Measurements from ENCODE around the gene YWHAH.

The YWHAH gene

DNA sequence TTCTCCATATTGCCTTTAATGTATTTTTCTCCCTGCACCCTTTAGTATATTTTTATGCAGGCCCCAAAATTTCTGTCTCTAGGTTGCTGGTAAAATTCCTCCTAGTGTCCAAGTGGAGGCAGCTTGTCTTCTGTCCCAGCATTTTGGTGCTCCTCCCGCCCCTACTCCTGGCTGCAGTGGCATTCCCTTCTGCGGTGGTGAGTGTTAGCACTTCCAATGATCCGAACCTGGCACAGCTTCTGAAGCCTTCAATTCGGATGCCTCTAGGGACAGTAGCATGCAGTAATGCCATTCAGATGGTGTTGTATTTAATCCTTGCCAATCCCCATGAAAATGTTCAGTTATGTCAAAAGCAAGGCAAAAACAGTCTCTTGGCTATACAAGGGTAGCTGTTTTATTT, 5.9 kb downstream of the YWHAH start:
- H3K36me3 Mint-ChIP-seq, result peaks cover 56% of the 10 kb centered on the region
- H3K4me1 Mint-ChIP-seq, result peaks cover 68% of the 10 kb centered on the region

DNA sequence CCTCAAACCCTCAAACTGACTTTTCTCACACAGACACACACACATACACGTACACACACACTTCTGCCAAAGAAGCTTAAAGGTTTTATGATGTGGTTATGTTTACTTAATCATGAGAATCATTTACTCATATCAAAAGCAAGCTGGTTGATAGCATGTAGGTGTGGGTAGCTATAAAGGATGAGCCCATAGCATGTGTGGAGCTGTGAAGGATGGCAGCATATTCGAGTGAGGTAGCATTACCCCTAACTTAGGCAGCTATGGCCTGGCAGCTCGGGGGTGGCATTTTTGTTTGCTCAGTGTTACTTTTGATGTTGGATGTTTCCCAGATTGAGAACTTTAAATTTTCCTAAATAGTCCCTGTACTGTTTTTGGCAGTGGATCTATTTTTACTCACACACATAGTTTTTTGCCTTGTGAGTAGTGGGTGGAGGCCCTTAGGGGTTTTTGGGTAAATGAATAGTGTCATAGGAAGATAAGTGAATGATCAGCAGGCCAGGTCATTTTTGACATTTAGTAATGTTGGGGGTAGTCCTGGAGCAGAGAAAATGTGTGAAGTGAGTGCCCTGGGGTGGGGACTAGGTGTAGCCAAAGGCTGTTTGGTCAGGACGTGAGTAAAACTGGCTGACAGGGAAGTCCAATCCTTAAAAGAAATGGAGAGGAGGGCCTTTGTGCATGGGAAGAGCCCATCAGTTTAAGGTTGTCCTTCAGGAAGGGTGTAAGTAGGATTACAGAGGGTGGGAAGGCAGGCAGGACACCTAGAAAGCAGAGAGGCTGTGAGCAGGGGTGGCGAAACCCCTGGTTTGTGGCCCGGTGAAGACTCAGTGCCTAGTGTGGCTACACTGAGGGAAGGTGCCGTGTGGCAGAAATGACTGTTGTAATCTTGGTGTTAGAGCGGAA, 7.1 kb downstream of the YWHAH start:
- peak overlapping the region; percentile 25 for H3K27ac Mint-ChIP-seq
- CTCF ChIA-PET, result interaction anchor here (1.0 to 6.7 kb wide), 3 partner anchors 105 to 522 kb away, joined by 3 to 37 read pairs (median 3); no protein-coding TSS in a partner anchor
- peaks cover 66% of the 10 kb centered on the region for H3K36me3 Mint-ChIP-seq
- H3K4me3 Mint-ChIP-seq, result no peak overlapping the region
- no peaks in the 10 kb centered on the region for H3K27me3 Mint-ChIP-seq
- no peaks in the 10 kb centered on the region for H3K9me3 Mint-ChIP-seq
- peaks cover 78% of the 10 kb centered on the region for H3K4me1 Mint-ChIP-seq
- no peak for DNase-seq

More for the DNA sequence above, 5.9 kb downstream of the YWHAH start:
- no peak for DNase-seq
- CTCF ChIA-PET, result interaction anchor here (0.8 to 6.7 kb wide), 6 partner anchors 11 to 524 kb away, joined by 3 to 37 read pairs (median 4); no protein-coding TSS in a partner anchor
- H3K9me3 Mint-ChIP-seq, result no peaks in the 10 kb centered on the region
- no peaks in the 10 kb centered on the region for H3K27me3 Mint-ChIP-seq
- no peak overlapping the region for H3K27ac Mint-ChIP-seq
- H3K4me3 Mint-ChIP-seq, result no peak overlapping the region

DNA sequence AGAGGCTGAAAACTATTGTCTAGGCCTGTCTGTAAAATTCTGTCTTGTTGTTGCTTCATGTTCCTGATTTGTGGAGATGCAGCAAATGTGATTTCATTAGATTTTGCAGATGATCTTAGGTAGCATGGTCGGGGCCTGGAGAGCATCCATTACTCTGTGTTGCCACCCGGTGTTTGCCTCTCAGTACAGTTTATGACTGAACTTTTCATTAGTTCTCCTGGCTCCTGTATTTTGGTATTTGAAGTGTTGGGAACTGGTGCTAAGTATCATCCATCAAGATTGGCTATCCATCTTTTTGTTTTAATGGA, 7.7 kb downstream of the YWHAH start:
- Mint-ChIP-seq H3K9me3 (no peaks in the 10 kb centered on the region), H3K36me3 (peaks cover 71% of the 10 kb centered on the region), H3K27me3 (no peaks in the 10 kb centered on the region), H3K4me3 (no peak overlapping the region), H3K27ac (no peak overlapping the region), H3K4me1 (peaks cover 81% of the 10 kb centered on the region)
- no peak for DNase-seq
- CTCF ChIA-PET, result interaction anchor here (6.6 kb wide), 1 partner anchor 17 kb away, joined by 38 read pairs; no protein-coding TSS in a partner anchor

DNA sequence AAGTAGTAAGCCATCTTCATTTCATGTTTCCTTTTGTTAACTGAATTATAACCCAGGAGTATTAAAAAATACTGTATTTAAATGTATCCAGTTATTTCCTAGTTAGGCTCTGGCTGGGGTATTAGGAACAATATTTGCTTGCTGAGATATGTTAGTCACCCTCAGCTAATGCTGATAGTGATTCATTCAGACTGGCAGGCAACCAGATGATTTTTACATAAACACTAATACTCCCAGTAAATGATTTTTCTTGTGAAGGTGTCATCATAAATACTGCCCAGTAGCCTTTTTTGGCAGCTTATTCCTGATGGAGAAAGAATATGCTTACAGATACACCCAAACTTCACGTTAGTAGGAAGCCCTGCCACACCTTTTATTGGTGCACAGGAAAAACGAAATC, 8.1 kb downstream of the YWHAH start:
- DNase-seq, result no peak
- Mint-ChIP-seq H3K27me3 (no peaks in the 10 kb centered on the region), H3K4me3 (no peak overlapping the region), H3K9me3 (no peaks in the 10 kb centered on the region), H3K4me1 (peaks cover 77% of the 10 kb centered on the region), H3K27ac (no peak overlapping the region), H3K36me3 (peaks cover 71% of the 10 kb centered on the region)
- CTCF ChIA-PET, result interaction anchor here (0.6 to 6.6 kb wide), 2 partner anchors 17 to 200 kb away, joined by 3 to 38 read pairs; no protein-coding TSS in a partner anchor

DNA sequence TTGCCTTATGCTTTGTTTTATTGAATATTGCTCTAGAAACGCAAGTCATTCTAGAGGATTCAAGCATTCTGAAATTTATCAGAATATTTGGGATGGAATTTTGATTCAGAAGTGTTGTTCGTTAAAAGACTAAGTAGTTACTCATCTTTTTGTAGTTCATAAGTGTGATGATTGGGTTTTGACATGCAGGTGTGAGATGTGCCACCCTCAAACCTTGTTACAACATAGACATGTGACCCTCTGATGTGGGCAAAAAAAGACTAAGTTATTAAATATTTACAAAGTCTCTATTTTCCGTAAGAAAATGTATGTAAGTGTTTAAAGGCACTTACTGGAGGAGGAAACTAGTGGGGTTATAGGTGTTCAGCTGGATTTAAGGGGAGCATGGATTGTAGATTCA, 8.9 kb downstream of the YWHAH start:
- H3K9me3 Mint-ChIP-seq, result no peaks in the 10 kb centered on the region
- no peak overlapping the region for H3K4me3 Mint-ChIP-seq
- CTCF ChIA-PET, result interaction anchor here (0.6 to 6.6 kb wide), 3 partner anchors 11 to 45 kb away, joined by 3 to 38 read pairs (median 4); no protein-coding TSS in a partner anchor
- no peaks in the 10 kb centered on the region for H3K27me3 Mint-ChIP-seq
- peaks cover 72% of the 10 kb centered on the region for H3K4me1 Mint-ChIP-seq
- peaks cover 72% of the 10 kb centered on the region for H3K36me3 Mint-ChIP-seq
- DNase-seq, result no peak
- no peak overlapping the region for H3K27ac Mint-ChIP-seq

DNA sequence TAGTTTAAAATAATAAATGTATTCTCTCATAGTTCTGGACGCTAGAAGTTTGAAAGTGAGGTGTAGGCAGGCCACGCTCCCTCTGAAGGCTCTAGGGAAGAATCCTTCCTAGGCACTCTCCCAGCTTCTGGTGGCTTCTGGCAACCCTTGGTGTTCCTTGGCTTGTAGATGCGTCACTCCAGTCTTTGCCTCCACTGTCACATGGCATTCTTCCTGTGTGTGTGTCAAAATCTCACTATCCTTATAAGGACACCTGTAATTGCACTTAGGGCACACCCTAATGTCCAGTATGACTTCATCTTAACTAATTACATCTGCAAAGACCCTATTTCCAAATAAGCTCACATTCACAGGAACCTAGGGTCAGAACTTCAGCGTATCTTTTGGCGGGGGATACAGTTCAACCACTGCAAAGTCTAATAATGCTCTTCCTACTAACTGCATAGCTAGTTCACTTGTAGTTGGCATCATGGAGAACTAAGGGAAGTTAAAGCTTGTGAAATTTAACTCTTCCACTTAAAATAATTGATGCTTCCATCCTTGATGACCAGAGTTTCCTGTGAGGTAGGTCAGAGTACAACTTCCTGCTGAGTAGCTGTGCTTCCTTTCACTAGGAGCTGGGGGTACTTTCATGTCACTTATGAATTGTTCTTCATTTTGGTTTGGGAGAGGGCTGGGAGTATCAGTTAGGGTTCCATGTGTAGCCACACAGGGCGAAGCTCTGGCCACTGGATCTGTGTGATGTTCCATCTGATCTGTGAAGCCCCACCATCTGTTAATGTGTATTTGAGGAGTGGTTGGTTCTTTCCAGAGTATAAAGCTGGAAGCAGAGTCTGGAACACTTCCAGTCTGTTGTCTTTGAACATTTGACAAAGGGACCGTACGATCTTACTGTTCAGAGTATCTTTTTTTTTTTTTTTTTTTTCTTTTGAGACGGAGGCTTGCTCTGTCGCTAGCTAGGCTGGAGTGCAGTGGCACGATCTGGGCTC, 10.5 kb downstream of the YWHAH start:
- CTCF ChIA-PET, result interaction anchor here (2.4 to 6.6 kb wide), 3 partner anchors 7 to 289 kb away, joined by 6 to 38 read pairs (median 10); no protein-coding TSS in a partner anchor
- H3K9me3 Mint-ChIP-seq, result no peaks in the 10 kb centered on the region

DNA sequence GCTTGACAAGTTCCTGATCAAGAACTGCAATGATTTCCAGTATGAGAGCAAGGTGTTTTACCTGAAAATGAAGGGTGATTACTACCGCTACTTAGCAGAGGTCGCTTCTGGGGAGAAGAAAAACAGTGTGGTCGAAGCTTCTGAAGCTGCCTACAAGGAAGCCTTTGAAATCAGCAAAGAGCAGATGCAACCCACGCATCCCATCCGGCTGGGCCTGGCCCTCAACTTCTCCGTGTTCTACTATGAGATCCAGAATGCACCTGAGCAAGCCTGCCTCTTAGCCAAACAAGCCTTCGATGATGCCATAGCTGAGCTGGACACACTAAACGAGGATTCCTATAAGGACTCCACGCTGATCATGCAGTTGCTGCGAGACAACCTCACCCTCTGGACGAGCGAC, 12.0 kb downstream of the YWHAH start:
- H3K27me3 Mint-ChIP-seq, result no peaks in the 10 kb centered on the region
- no peaks in the 10 kb centered on the region for H3K9me3 Mint-ChIP-seq
- H3K36me3 Mint-ChIP-seq, result peaks cover 63% of the 10 kb centered on the region
- no peak overlapping the region for H3K4me3 Mint-ChIP-seq
- H3K4me1 Mint-ChIP-seq, result peaks cover 56% of the 10 kb centered on the region
- no peak for DNase-seq
- peak overlapping the region; percentile 57 for H3K27ac Mint-ChIP-seq
- CTCF ChIA-PET, result interaction anchor here (2.4 to 6.6 kb wide), 3 partner anchors 9 to 291 kb away, joined by 6 to 38 read pairs (median 10); no protein-coding TSS in a partner anchor

More for the DNA sequence above, 10.5 kb downstream of the YWHAH start:
- Mint-ChIP-seq H3K4me3 (no peak overlapping the region), H3K27ac (peak overlapping the region; percentile 70), H3K4me1 (peaks cover 67% of the 10 kb centered on the region), H3K36me3 (peaks cover 74% of the 10 kb centered on the region), H3K27me3 (no peaks in the 10 kb centered on the region)
- no peak for DNase-seq

DNA sequence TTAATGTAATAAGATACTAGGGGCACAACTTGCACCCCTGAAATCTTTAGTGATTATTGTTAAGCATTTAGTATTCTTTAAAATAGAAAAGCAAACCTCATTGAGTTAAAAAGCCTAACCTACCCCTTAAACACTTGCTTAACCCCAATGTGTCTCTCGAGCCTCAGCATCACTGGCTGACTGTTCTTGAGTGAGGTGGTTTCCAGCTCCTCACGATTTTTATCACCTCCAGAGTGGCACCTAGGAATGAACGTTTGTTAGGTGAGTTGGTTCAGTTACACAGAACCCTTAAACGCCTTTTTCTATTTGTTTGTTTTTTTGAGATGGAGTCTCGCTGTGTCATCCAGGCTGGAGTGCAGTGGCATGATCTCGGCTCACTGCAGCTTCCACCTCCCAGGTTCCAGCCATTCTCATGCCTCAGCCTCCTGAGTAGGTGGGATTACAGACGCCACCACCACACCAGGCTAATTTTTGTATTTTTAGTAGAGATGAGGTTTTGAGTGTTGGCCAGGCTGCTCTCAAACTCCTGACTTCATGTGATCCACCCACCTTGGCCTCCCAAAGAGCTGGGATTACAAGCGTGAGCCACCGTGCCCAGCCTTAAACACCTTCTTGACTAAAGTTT, 13.7 kb downstream of the YWHAH start:
- Mint-ChIP-seq H3K36me3 (peaks cover 52% of the 10 kb centered on the region), H3K4me3 (no peak overlapping the region), H3K27ac (no peak overlapping the region), H3K27me3 (peaks cover 5% of the 10 kb centered on the region), H3K9me3 (no peaks in the 10 kb centered on the region), H3K4me1 (peaks cover 39% of the 10 kb centered on the region)
- no peak for DNase-seq
- CTCF ChIA-PET, result interaction anchor here (1.0 to 6.6 kb wide), 2 partner anchors 11 to 293 kb away, joined by 3 to 38 read pairs; no protein-coding TSS in a partner anchor

DNA sequence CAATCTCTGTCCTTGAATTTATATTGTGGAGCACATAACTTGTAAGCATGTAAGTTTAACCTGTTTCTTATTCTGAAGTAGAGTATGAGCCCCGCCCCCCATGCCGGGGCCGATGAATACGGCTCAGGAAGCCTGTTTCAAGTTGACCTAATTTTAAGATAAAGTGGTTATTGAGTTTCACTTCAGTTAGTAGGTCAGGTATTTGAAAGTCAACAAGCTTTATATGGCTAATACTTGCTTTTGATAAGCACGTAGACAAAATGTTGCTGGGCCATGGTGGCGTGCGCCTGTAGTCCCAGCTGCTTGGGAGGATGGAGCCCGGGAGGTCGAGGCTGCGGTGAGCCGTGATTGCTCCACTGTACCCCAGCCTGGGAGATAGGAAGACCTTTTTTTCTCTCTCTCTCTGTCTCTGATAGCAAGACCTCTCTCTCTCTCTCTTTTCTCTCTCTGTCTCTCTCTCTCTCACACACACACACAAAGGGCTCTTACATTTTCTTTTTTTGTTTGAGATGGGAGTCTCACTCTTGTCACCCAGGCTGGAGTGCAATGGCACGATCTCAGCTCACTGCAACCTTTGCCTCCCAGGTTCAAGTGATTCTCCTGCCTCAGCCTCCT, 14.4 kb downstream of the YWHAH start:
- H3K36me3 Mint-ChIP-seq, result peaks cover 46% of the 10 kb centered on the region
- H3K4me1 Mint-ChIP-seq, result peaks cover 33% of the 10 kb centered on the region
- DNase-seq, result no peak
- H3K4me3 Mint-ChIP-seq, result no peak overlapping the region
- no peaks in the 10 kb centered on the region for H3K9me3 Mint-ChIP-seq
- no peak overlapping the region for H3K27ac Mint-ChIP-seq
- CTCF ChIA-PET, result interaction anchor here (1.0 to 6.6 kb wide), 3 partner anchors 11 to 293 kb away, joined by 3 to 38 read pairs (median 4); no protein-coding TSS in a partner anchor
- H3K27me3 Mint-ChIP-seq, result peaks cover 9% of the 10 kb centered on the region

DNA sequence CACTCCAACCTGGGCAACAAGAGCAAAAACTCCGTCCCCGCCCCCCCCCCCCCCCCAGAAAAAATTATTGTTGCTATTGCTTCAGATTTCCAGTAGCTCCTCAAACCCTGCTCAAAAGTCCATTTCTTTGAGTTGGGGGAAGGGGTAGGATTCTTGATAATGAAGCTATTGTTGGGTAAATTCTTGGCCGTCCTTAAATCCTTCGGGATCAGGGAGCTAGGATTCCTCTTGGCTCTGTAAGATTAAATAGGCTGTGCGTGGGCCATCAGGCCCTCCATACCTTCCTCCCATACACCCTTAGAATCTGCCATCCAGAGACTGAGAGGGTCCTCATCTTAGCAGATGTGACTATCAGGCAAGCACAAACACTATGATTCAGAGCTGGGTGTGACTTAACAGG, 16.4 kb downstream of the YWHAH start:
- Mint-ChIP-seq H3K27ac (no peak overlapping the region), H3K4me1 (peaks cover 14% of the 10 kb centered on the region), H3K9me3 (no peaks in the 10 kb centered on the region), H3K36me3 (peaks cover 34% of the 10 kb centered on the region), H3K4me3 (no peak overlapping the region), H3K27me3 (peaks cover 13% of the 10 kb centered on the region)
- CTCF ChIA-PET, result interaction anchor here (0.5 to 3.2 kb wide), 6 partner anchors 9 to 295 kb away, joined by 3 to 11 read pairs (median 4); no protein-coding TSS in a partner anchor
- no peak for DNase-seq

DNA sequence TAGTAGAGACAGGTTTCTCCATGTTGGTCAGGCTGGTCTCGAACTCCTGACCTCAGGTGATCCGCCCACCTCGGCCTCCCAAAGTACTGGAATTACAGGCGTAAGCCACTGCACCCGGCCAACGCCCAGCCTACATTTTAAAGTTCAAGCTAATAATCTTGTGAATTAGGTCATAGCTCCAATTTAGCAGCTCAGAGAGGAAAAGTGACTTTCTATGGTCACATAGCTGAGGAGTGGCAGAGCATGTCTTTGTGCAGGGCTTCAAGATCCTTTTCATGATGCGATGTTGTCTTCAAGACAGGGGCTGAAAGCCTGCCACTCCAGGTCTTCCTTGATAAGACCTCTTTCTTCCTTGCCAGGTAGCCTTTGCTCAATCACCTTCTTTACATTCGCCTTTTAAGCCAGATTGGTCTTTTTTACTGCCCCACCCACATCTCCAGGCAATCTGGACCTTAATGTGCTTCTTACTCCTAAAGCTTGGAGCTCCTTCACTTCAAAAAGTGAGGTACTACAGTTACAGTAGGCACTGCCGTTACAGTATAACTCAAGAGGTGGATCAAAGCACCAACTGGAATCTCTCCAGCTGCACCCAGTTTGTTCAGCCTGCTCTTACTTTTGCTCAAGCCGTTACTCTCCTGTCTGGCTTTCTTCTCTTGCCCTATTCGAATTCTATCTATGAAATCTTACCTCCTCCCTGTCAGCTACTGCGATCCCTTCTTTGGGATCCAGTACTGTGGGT, 18.2 kb downstream of the YWHAH start:
- H3K27ac Mint-ChIP-seq, result no peak overlapping the region
- CTCF ChIA-PET, result interaction anchor here (1.9 to 3.2 kb wide), 2 partner anchors 8 to 297 kb away, joined by 9 to 11 read pairs; no protein-coding TSS in a partner anchor
- DNase-seq, result no peak

DNA sequence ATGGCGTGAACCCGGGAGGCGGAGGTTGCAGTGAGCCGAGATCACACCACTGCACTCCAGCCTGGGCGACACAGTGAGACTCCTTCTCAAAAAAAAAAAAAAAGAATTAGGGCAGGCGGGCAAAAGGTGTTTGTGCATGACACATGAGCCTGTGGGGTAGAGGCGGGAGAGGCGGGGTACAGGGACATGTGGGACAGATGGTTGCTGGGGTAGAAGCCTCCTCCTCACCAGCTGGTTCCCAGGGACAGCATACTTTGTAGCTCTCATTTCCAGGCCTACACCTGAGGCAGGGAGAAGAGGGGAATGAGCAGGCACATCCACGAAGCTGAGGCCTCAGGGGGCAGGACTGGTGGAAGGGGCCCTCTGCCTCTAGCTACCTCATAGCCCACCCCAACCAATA, 23.7 kb downstream of the YWHAH start:
- CTCF ChIA-PET, result interaction anchor here (1.0 to 4.5 kb wide), 2 partner anchors 13 to 18 kb away, joined by 4 to 38 read pairs; no protein-coding TSS in a partner anchor
- Mint-ChIP-seq H3K4me1 (peaks cover 13% of the 10 kb centered on the region), H3K27ac (no peak overlapping the region), H3K36me3 (no peaks in the 10 kb centered on the region), H3K9me3 (no peaks in the 10 kb centered on the region), H3K4me3 (no peak overlapping the region), H3K27me3 (peaks cover 49% of the 10 kb centered on the region)
- no peak for DNase-seq

More for the DNA sequence above, 18.2 kb downstream of the YWHAH start:
- Mint-ChIP-seq H3K27me3 (peaks cover 16% of the 10 kb centered on the region), H3K36me3 (peaks cover 16% of the 10 kb centered on the region), H3K4me3 (no peak overlapping the region), H3K4me1 (peaks cover 3% of the 10 kb centered on the region), H3K9me3 (no peaks in the 10 kb centered on the region)
